HepG2 (cell line): ENCODE measurements around the gene LGALS4. TPM values are rescaled to one million over a fixed set of nuclear protein-coding genes. Genes with fewer than 3 reads are reported as not detected.
A peak's percentile ranks its signal among the peaks of the same experiment; 100 is the strongest.

ENCODE experiments used
- CBX1 ChIP-seq: IDR thresholded peaks from one replicate; pipeline ENCODE4 v1.6.1; 2016; ENCODE audit warnings: antibody characterized with exemption, low read depth
- CENPT ChIP-seq: sonication (generic); formaldehyde crosslinking; IDR thresholded peaks from 2 replicates; pipeline ENCODE4 v1.8.0; 2022; ENCODE audit warnings: low read depth, mild to moderate bottlenecking, moderate library complexity, missing genetic modification reagents
- HOXD1 ChIP-seq: sonication (generic); formaldehyde crosslinking; IDR thresholded peaks from 2 replicates; pipeline ENCODE4 v1.5.0; 2020; ENCODE audit warnings: missing genetic modification reagents
- REL ChIP-seq: sonication (generic); formaldehyde crosslinking; conservative IDR thresholded peaks from 2 replicates; pipeline ENCODE4 v1.8.0; 2022; ENCODE audit warnings: mild to moderate bottlenecking, missing genetic modification reagents, moderate library complexity
- SOX5 ChIP-seq: IDR thresholded peaks from 2 replicates; pipeline ENCODE4 v1.6.1; 2016; ENCODE audit warnings: borderline replicate concordance
- ZNF12 ChIP-seq: sonication (generic); formaldehyde crosslinking; IDR thresholded peaks from 2 replicates; pipeline ENCODE4 v1.5.0; 2020; ENCODE audit warnings: missing genetic modification reagents
- ZNF24 ChIP-seq: fragments of 450-650 bp; IDR thresholded peaks from 2 replicates; pipeline ENCODE4 v1.6.1; 2017; ENCODE audit warnings: antibody characterized with exemption, mild to moderate bottlenecking
- ZNF253 ChIP-seq: sonication (generic); formaldehyde crosslinking; IDR thresholded peaks from 2 replicates; pipeline ENCODE4 v1.8.0; 2022; ENCODE audit warnings: mild to moderate bottlenecking, missing genetic modification reagents, borderline replicate concordance
- ZNF337 ChIP-seq: sonication (generic); formaldehyde crosslinking; IDR thresholded peaks from 2 replicates; pipeline ENCODE4 v1.5.1; 2020; ENCODE audit warnings: missing genetic modification reagents, low read depth, mild to moderate bottlenecking, borderline replicate concordance
- ZNF33A ChIP-seq: sonication (generic); formaldehyde crosslinking; IDR thresholded peaks from 2 replicates; pipeline ENCODE4 v1.5.1; 2020; ENCODE audit warnings: missing genetic modification reagents, mild to moderate bottlenecking, moderate library complexity, borderline replicate concordance
- ZNF550 ChIP-seq: sonication (generic); formaldehyde crosslinking; IDR thresholded peaks from 2 replicates; pipeline ENCODE4 v1.4.0; 2020; ENCODE audit warnings: mild to moderate bottlenecking, missing genetic modification reagents, borderline replicate concordance
- ZNF644 ChIP-seq: IDR thresholded peaks from 2 replicates; pipeline ENCODE4 v1.6.1; 2016; ENCODE audit warnings: low read depth
- ZNF720 ChIP-seq: sonication (generic); formaldehyde crosslinking; IDR thresholded peaks from 2 replicates; pipeline ENCODE4 v1.4.0; 2020; ENCODE audit warnings: missing genetic modification reagents
- ZNF891 ChIP-seq: sonication (generic); formaldehyde crosslinking; IDR thresholded peaks from 2 replicates; pipeline ENCODE4 v1.5.0; 2020; ENCODE audit warnings: mild to moderate bottlenecking, missing genetic modification reagents
- ZSCAN31 ChIP-seq: sonication (generic); formaldehyde crosslinking; IDR thresholded peaks from 2 replicates; pipeline ENCODE4 v1.5.0; 2020; ENCODE audit warnings: low read depth, mild to moderate bottlenecking, missing genetic modification reagents
- polyA plus RNA-seq, 8 experiments: library from polyadenylated mRNA; depleted of rRNA in 3 of 8; stranded (reverse) in 7 of 8; unstranded in 1 of 8; fragments of >200 nt; fragmentation: Illumina TruSeq in 4 of 8; extraction: Trizol in 4 of 8; gene quantifications; 2 replicates each; pipeline versions ENCODE4 v1.2.1 to v1.2.3, GENCODE V29; 2011 to 2016; ENCODE audit warnings: low read depth in 4 of 8, missing spikeins in 1 of 8, mixed read lengths in 1 of 8; ENCODE audit not compliant: insufficient read depth in 1 of 8
- total RNA-seq, 5 experiments: library from RNA; depleted of rRNA; stranded (reverse); fragments of >200 nt; fragmentation: Illumina TruSeq; extraction: Trizol; gene quantifications; 2 replicates each; pipeline ENCODE4 v1.2.3, GENCODE V29; 2016; ENCODE audit warnings: low read depth in 1 of 5
- TF ChIP-seq, protein P1 (sequence below): sonication (generic); formaldehyde crosslinking; IDR thresholded peaks from 2 replicates; pipeline ENCODE4 v1.8.0; 2023; ENCODE audit warnings: mild to moderate bottlenecking, missing genetic modification reagents
- TF ChIP-seq, protein P2 (sequence below): sonication (generic); formaldehyde crosslinking; IDR thresholded peaks from 2 replicates; pipeline ENCODE4 v1.4.0; 2020; ENCODE audit warnings: missing genetic modification reagents, borderline replicate concordance
- TF ChIP-seq, protein P3 (sequence below): sonication (generic); formaldehyde crosslinking; IDR thresholded peaks from 2 replicates; pipeline ENCODE4 v1.4.0; 2020; ENCODE audit warnings: missing genetic modification reagents
- TF ChIP-seq, protein P4 (sequence below): sonication (generic); formaldehyde crosslinking; IDR thresholded peaks from 2 replicates; pipeline ENCODE4 v1.5.0; 2020; ENCODE audit warnings: mild to moderate bottlenecking, missing genetic modification reagents, moderate library complexity
- TF ChIP-seq, protein P5 (sequence below): sonication (generic); formaldehyde crosslinking; IDR thresholded peaks from 2 replicates; pipeline ENCODE4 v1.8.1; 2023; ENCODE audit warnings: mild to moderate bottlenecking, inconsistent platforms, moderate library complexity, missing genetic modification reagents, borderline replicate concordance
- TF ChIP-seq, protein P6 (sequence below): sonication (generic); formaldehyde crosslinking; IDR thresholded peaks from 2 replicates; pipeline ENCODE4 v1.4.0; 2020; ENCODE audit warnings: mild to moderate bottlenecking, missing genetic modification reagents

Gene LGALS4
- total and polyA plus RNA-seq, 2 of the 13 experiments (the other 11 are each of a cell fraction or from before 2014, with no cell fraction given) = 0.24 to 0.71 TPM

DNA sequence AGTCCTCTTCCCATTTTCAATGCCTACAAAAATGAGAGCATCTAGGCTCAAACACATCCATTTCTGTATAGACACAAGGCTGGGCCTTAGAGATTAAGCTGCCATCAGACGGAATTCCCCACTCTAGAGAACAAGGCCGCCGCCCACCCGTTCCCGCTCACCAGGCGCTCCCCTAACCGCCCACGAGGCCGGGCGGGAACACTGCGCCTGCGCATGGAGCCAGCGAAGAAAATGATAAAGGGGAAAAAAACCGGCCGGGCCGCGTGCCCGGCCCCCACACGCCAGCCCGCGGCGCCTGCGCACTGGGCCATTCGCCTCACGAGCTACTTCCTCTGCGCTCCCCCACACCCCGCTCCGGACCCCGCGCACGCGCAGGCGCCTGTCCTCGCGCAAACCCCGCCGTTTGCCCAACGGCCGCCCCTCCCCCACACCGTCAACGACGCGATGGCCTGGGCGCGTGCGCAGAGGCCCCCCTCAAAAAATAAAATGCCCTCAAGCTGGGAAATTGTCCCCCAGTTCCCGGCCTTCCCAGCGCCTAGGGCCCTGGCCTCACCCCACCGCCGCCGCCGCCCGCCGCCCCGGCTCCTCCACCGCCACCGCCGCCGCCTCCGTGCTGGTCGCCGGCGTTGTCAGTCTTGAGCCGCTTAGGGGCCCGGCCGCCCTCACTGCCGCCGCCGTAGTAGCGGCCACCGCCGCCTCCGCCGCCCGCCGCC, 36.6 kb upstream of the LGALS4 start (continued):
- TF ChIP-seq, protein P1, sequence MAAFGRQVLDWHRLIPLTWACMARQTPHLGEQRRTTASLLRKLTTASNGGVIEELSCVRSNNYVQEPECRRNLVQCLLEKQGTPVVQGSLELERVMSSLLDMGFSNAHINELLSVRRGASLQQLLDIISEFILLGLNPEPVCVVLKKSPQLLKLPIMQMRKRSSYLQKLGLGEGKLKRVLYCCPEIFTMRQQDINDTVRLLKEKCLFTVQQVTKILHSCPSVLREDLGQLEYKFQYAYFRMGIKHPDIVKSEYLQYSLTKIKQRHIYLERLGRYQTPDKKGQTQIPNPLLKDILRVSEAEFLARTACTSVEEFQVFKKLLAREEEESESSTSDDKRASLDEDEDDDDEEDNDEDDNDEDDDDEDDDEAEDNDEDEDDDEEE (CRISPR knock-in tag) = no peak
- TF ChIP-seq, protein P2, sequence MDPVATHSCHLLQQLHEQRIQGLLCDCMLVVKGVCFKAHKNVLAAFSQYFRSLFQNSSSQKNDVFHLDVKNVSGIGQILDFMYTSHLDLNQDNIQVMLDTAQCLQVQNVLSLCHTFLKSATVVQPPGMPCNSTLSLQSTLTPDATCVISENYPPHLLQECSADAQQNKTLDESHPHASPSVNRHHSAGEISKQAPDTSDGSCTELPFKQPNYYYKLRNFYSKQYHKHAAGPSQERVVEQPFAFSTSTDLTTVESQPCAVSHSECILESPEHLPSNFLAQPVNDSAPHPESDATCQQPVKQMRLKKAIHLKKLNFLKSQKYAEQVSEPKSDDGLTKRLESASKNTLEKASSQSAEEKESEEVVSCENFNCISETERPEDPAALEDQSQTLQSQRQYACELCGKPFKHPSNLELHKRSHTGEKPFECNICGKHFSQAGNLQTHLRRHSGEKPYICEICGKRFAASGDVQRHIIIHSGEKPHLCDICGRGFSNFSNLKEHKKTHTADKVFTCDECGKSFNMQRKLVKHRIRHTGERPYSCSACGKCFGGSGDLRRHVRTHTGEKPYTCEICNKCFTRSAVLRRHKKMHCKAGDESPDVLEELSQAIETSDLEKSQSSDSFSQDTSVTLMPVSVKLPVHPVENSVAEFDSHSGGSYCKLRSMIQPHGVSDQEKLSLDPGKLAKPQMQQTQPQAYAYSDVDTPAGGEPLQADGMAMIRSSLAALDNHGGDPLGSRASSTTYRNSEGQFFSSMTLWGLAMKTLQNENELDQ (CRISPR knock-in tag) = no peak
- TF ChIP-seq, protein P3, sequence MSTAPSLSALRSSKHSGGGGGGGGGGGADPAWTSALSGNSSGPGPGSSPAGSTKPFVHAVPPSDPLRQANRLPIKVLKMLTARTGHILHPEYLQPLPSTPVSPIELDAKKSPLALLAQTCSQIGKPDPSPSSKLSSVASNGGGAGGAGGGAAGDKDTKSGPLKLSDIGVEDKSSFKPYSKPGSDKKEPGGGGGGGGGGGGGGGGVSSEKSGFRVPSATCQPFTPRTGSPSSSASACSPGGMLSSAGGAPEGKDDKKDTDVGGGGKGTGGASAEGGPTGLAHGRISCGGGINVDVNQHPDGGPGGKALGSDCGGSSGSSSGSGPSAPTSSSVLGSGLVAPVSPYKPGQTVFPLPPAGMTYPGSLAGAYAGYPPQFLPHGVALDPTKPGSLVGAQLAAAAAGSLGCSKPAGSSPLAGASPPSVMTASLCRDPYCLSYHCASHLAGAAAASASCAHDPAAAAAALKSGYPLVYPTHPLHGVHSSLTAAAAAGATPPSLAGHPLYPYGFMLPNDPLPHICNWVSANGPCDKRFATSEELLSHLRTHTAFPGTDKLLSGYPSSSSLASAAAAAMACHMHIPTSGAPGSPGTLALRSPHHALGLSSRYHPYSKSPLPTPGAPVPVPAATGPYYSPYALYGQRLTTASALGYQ = no peak
- 0 out of 2 replicates have a peak, but pooled peaks have one; percentile 16 for TF ChIP-seq ZNF33A
- TF ChIP-seq SOX5 (CRISPR knock-in tag) = no peak
- TF ChIP-seq REL (CRISPR knock-in tag) = no peak
- no peak for TF ChIP-seq CBX1
- TF ChIP-seq HOXD1 (CRISPR knock-in tag) = no peak
- no peak for TF ChIP-seq ZNF253 (CRISPR knock-in tag)
- TF ChIP-seq ZNF337 = no peak
- no peak for TF ChIP-seq ZNF12 (CRISPR knock-in tag)
- no peak for TF ChIP-seq ZNF24
- TF ChIP-seq, protein P4, sequence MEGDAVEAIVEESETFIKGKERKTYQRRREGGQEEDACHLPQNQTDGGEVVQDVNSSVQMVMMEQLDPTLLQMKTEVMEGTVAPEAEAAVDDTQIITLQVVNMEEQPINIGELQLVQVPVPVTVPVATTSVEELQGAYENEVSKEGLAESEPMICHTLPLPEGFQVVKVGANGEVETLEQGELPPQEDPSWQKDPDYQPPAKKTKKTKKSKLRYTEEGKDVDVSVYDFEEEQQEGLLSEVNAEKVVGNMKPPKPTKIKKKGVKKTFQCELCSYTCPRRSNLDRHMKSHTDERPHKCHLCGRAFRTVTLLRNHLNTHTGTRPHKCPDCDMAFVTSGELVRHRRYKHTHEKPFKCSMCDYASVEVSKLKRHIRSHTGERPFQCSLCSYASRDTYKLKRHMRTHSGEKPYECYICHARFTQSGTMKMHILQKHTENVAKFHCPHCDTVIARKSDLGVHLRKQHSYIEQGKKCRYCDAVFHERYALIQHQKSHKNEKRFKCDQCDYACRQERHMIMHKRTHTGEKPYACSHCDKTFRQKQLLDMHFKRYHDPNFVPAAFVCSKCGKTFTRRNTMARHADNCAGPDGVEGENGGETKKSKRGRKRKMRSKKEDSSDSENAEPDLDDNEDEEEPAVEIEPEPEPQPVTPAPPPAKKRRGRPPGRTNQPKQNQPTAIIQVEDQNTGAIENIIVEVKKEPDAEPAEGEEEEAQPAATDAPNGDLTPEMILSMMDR (CRISPR knock-in tag) = no peak
- no peak for TF ChIP-seq ZNF550
- TF ChIP-seq CENPT (CRISPR knock-in tag) = 0 out of 2 replicates have a peak, but pooled peaks have one; percentile 67
- TF ChIP-seq, protein P5, sequence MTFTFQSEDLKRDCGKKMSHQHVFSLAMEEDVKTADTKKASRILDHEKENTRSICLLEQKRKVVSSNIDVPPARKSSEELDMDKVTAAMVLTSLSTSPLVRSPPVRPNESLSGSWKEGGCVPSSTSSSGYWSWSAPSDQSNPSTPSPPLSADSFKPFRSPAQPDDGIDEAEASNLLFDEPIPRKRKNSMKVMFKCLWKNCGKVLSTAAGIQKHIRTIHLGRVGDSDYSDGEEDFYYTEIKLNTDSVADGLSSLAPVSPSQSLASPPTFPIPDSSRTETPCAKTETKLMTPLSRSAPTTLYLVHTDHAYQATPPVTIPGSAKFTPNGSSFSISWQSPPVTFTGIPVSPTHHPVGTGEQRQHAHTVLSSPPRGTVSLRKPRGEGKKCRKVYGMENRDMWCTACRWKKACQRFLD (CRISPR knock-in tag) = no peak; the same call in 1 of the 2 replicates
- no peak for TF ChIP-seq ZNF644
- 0 out of 2 replicates have a peak, but pooled peaks have one; percentile 24 for TF ChIP-seq ZNF891
- TF ChIP-seq ZNF720 (CRISPR knock-in tag) = no peak
- TF ChIP-seq, protein P6, sequence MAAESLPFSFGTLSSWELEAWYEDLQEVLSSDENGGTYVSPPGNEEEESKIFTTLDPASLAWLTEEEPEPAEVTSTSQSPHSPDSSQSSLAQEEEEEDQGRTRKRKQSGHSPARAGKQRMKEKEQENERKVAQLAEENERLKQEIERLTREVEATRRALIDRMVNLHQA = no peak
- no peak; the same call in 1 of the 2 replicates for TF ChIP-seq ZSCAN31 (CRISPR knock-in tag)
